ENCODE results near the gene RTN4RL1.

RTN4RL1 gene

DNA sequence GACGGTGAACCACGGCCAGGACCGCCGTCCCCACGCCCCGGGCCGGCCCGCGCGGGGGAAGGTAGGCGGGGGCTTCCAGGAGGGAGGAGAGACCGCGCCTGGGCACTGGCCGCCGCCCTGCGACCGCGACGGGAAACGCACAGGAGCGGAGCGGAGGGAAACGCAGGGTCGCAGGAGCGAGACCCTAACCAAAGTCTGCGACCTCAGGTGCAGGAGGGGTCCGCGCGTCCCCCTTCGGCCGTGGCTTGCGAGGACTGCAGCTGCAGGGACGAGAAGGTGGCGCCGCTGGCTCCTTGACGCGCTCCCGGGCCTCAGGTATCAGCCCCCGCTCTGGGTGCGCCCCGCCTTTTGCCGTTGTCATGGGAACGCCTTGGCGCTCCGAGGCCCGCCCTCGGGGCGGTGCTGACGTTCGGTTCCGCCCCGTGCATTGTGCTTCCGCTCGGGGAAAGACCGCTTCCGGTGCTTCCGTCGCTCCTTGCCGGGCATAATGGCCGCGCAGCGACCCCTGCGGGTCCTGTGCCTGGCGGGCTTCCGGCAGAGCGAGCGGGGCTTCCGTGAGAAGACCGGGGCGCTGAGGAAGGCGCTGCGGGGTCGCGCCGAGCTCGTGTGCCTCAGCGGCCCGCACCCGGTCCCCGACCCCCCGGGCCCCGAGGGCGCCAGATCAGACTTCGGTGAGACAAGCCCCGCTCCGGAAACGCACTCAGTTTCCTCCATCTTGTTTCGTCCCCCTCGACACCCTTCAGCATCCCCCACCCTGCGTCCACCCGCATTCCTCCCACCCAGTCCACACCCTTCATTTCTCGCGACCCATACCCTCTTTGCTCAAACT lies 16.6 kb upstream of the RTN4RL1 start, which contains the start of gene OVCA2:
Gene OVCA2 (plus strand): TSS at position 462 of the 829 bp plus-strand sequence. CDS start 26 bp downstream, at position 488.
- H3K36me3 Mint-ChIP-seq, result peaks cover 36% of the 10 kb centered on the region
- peak within 1 kb of the TSS; percentile 96 for H3K27ac Mint-ChIP-seq
- no peaks in the 10 kb centered on the region for H3K27me3 Mint-ChIP-seq
- peak within 1 kb of the TSS; percentile 97 for H3K4me3 Mint-ChIP-seq
- H3K4me1 Mint-ChIP-seq, result peaks cover 16% of the 10 kb centered on the region
- peak; percentile 98 for ATAC-seq
- no peaks in the 10 kb centered on the region for H3K9me3 Mint-ChIP-seq

DNA sequence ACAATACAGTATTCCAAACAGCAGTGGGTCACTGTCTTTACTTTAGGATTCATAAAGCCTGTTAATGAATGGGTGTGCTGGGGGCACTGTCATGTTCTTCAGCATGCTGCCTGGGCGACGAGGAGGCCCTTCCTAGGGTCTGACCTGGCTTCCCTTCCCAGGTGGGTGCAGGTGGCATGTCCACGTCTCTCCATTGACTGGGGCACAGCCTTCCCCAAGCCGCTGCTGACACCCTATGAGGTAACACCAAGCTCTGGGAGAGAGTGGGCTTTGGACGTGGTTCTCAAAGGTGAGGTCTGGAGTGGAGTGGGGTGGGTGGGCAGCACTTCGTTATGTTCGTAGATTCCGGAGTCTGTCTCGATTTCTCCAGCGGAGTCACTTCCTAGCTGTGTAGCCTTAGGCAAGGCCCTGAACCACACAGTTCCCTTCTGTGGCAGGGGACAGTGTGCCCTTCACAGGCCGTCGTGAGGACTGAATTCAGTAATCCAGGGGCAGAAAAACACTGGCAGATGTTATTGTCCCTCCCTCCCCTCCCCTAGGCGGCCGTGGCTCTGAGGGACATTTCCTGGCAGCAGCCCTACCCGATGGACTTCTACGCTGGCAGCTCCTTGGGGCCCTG lies 15.9 kb upstream of the RTN4RL1 start:
- peak overlapping the region; percentile 97 for H3K4me3 Mint-ChIP-seq
- H3K27me3 Mint-ChIP-seq, result no peaks in the 10 kb centered on the region
- no peak overlapping the region for H3K27ac Mint-ChIP-seq
- H3K9me3 Mint-ChIP-seq, result no peaks in the 10 kb centered on the region
- ATAC-seq, result no peak
- peaks cover 43% of the 10 kb centered on the region for H3K36me3 Mint-ChIP-seq
- H3K4me1 Mint-ChIP-seq, result peaks cover 16% of the 10 kb centered on the region

DNA sequence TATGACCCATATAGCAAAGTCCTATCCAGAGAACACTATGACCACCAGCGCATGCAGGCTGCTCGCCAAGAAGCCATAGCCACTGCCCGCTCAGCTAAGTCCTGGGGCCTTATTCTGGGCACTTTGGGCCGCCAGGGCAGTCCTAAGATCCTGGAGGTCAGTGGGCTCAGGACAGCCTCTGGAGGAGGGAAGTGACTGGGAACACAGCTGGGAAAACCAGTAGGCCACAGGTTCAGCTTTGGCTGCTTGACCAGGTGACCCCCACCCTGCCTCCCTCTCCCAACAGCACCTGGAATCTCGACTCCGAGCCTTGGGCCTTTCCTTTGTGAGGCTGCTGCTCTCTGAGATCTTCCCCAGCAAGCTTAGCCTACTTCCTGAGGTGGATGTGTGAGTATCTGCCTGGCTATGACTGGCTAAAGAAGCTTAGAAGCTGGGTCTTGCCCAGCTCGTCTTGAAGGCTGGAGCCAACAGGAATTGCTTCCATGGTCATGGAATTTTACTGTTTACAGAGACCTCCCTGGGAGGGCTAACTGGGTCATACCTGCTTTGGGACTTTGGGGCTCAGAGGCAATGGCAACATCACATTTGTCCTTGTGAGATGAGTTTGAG lies 15.2 kb upstream of the RTN4RL1 start:
- Mint-ChIP-seq H3K27ac (no peak overlapping the region), H3K27me3 (no peaks in the 10 kb centered on the region), H3K36me3 (peaks cover 45% of the 10 kb centered on the region), H3K4me3 (no peak overlapping the region), H3K4me1 (peaks cover 16% of the 10 kb centered on the region), H3K9me3 (no peaks in the 10 kb centered on the region)
- no peak for ATAC-seq

DNA sequence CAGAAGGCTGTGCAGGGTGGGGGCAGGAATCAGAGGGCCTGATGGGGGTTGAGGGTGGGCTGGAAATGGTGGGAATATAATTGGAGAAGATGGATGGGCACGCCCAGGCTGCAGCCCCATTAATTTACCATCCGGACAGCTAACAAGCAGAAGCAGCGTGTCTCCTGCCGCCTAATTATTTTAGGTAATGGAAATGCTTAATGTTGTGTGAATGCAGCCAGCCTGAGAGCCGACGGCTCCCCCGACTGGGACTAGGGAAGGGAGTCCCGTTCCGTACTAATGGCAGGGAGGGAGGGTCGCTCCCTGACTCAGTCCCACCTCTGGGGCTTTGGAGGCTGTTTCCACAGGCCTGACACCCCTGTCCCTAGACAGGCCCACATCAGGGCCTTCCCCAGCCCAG lies 12.0 kb upstream of the RTN4RL1 start:
- Mint-ChIP-seq H3K4me3 (no peak overlapping the region), H3K36me3 (peaks cover 27% of the 10 kb centered on the region), H3K4me1 (peaks cover 17% of the 10 kb centered on the region), H3K9me3 (no peaks in the 10 kb centered on the region), H3K27me3 (no peaks in the 10 kb centered on the region), H3K27ac (no peak overlapping the region)
- no peak for ATAC-seq

DNA sequence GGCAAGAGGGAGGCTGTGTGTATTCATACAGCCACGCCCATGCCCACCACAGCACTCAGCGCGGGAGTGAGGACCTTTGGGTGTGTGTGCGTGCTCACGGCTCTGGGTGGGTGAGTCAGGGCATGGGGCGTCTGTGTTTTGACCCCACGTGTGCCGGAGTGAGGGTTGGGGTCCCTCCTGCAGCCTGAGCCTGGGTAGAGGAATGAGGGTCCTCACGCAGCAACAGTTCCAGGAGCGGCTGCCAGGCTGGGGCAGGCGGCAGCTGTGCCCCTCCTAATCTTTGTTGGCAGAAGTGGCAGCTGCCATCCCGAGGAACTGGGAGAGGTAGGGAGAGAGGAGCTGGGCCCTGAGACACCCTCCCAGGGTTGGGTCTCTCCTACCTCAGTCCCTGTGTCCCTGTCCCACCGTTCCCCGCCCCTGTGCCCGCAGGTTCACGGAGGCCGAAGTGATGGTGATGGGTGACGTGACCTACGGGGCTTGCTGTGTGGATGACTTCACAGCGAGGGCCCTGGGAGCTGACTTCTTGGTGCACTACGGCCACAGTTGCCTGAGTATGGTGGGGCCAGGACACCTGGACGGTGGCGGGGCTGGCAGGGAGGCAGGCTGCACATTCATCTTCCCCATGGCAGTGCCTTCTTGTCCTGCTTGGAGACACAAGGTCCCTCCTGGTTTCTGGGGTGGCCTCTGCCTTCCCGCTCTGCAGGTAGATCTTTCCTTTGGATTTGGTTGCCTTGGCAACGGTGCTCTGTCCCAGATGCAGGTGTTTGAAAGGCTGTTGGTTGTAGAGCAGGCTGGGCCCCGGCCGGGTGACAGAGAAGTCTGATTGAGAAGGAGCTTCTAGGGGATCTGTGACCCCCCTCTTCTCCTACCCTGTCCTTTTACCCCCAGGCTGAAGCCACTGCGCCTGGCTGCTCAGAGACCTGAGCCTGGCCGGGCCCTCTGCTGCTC lies 10.7 kb upstream of the RTN4RL1 start:
- H3K27ac Mint-ChIP-seq, result no peak overlapping the region
- peaks cover 18% of the 10 kb centered on the region for H3K4me1 Mint-ChIP-seq
- ATAC-seq, result no peak
- peaks cover 23% of the 10 kb centered on the region for H3K36me3 Mint-ChIP-seq
- H3K27me3 Mint-ChIP-seq, result no peaks in the 10 kb centered on the region
- no peaks in the 10 kb centered on the region for H3K9me3 Mint-ChIP-seq
- H3K4me3 Mint-ChIP-seq, result no peak overlapping the region

DNA sequence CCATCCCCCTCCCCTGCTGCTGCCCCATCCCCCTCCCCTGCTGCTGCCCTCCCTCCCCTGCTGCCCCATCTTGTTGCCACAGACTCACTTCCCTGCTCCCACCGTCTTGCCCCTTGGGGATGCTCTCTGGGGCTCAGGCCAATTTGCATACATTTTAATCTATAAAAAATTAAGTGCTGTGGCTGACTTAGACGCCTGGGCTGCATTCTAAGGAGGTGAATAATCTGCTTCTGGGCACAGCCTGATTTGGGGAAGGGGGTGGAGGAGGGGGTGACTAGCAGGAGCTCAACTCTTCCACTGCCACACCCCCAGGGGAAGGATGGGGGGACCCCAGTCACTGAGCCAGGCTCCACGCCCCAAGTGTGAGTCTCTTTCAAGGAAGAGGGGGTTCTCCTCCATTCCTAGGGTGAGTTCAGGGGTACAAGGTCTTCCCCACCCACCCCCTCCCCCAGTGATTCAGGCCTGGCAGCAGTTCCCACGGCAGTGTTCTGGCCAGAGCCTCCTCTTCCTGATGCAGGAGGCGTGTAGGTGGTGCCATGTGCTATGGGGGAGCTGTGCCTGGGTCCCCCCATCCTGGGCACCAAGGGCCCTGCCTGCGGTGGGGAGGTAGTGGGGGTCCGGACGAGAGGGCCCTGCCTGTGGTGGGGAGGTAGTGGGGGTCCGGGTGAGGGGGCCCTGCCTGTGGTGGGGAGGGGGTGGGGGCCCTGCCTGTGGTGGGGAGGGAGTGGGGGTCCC lies 9.8 kb upstream of the RTN4RL1 start:
- Mint-ChIP-seq H3K36me3 (peaks cover 23% of the 10 kb centered on the region), H3K4me1 (peaks cover 21% of the 10 kb centered on the region), H3K27me3 (no peaks in the 10 kb centered on the region), H3K27ac (no peak overlapping the region), H3K4me3 (no peak overlapping the region), H3K9me3 (no peaks in the 10 kb centered on the region)
- ATAC-seq, result peak; percentile 39

DNA sequence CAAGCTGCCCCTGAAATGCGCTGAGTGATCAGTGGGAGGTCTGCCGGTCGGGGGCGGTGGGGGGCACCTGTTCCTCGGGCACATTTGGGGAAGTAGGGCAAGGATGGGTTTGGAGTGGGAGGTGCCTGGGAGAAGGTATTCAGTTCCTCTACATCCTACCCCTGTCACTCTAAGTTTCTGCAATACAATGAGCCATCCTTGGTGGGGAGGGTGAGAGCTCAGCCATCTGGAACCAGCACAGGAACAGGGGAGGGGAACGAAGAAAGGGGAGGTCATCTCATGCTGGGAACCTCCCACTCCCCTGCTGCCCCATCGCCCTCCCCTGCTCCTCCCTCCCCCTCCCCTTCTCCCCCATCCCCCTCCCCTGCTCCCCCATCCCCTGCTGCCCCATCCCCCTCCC lies 9.0 kb upstream of the RTN4RL1 start:
- Mint-ChIP-seq H3K4me3 (no peak overlapping the region), H3K27ac (peak overlapping the region; percentile 27), H3K9me3 (no peaks in the 10 kb centered on the region), H3K4me1 (peaks cover 28% of the 10 kb centered on the region), H3K27me3 (peaks cover under 1% of the 10 kb centered on the region), H3K36me3 (peaks cover 23% of the 10 kb centered on the region)
- ATAC-seq, result no peak

DNA sequence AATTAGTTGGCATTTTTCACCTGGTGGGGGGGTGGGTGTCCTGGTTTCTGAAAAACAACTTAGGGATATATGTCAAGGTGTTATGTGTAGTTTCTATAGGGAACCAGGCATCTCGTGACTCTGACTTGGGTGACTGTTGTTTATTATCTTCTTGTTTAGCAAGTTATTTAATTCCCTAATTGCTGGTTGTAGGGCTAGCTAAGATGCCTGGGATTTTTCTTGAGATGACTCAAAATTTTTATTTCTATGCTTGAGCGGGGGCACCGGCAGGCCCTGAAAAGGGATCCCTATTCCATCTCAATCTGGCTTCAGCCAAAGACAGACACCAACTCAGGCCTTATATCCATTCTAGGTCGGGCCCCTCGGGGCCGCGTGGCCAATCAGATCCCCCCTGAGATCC lies 8.0 kb upstream of the RTN4RL1 start:
- ATAC-seq, result no peak
- Mint-ChIP-seq H3K36me3 (peaks cover 15% of the 10 kb centered on the region), H3K4me3 (no peak overlapping the region), H3K4me1 (peaks cover 28% of the 10 kb centered on the region), H3K27me3 (peaks cover 10% of the 10 kb centered on the region), H3K9me3 (no peaks in the 10 kb centered on the region), H3K27ac (no peak overlapping the region)

DNA sequence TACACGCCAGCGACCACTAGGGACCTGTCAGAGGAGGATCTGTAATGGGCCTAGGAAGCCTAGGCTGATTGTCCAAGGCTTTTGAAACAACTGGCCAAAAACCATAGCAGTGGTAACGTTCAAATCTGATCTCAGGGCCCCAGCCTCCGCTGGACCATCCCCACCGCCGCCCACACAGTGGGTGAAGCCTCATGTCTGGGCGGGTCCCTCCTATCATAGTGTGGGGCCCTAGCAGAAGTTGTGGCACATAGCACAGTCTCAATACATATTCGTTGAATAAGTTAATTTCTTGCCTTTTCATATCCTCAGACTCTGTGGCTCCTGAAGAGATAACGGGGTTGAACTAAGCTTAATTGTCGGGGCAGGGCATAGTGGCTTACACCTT lies 5.6 kb upstream of the RTN4RL1 start:
- Mint-ChIP-seq H3K4me3 (peak overlapping the region; percentile 96), H3K4me1 (peaks cover 35% of the 10 kb centered on the region), H3K9me3 (no peaks in the 10 kb centered on the region), H3K27ac (peak overlapping the region; percentile 89), H3K36me3 (no peaks in the 10 kb centered on the region), H3K27me3 (peaks cover 34% of the 10 kb centered on the region)
- peak; percentile 29 for ATAC-seq

DNA sequence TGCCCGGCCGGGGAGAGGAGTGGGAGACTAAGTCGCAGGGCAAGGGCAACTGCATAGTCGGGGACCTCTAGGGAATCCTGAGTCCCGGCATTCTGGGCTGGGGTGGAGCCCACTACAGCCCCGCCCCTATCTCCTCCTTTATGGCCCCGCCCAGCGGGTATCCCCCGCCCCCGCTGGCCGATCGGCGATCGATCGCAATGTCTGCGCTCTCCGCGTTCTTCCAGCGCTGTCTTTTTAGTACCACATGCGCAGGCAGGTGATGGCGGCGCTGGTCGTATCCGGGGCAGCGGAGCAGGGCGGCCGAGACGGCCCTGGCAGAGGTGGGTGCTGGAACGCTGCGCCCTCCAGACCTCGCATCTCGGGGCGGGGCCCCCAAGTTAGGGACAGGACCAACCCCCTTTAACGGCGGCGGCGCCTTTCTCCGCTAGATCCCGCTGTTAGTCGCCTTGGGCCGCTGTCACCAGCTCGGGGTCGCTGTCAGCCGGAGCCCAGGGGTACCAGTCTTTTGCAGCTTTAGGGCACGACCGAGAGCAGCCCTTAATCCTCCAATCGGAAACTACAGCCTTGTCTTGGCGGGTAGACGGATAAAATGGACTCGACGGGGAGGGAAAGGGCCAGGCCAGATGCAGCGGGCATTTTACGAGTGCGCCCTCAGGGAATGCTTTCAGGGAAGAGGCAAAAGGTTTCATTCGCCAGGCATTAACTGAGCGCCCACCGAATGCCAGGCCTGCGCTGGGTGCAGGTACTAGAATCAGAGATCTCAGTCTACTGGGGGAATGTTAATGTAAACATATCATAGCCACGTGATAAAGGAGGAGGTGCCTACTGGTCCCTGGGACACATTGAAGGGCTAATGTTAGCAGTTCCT lies 5.0 kb upstream of the RTN4RL1 start, which contains the start of gene DPH1:
Gene DPH1 (plus strand): TSS at position 243 of the 868 bp plus-strand sequence. CDS start 17 bp downstream, at position 260.
- H3K4me1 Mint-ChIP-seq, result peaks cover 39% of the 10 kb centered on the region
- peak; percentile 92 for ATAC-seq
- no peaks in the 10 kb centered on the region for H3K9me3 Mint-ChIP-seq
- H3K4me3 Mint-ChIP-seq, result peak within 1 kb of the TSS; percentile 96
- H3K36me3 Mint-ChIP-seq, result no peaks in the 10 kb centered on the region
- H3K27me3 Mint-ChIP-seq, result peaks cover 40% of the 10 kb centered on the region
- H3K27ac Mint-ChIP-seq, result peak within 1 kb of the TSS; percentile 89

DNA sequence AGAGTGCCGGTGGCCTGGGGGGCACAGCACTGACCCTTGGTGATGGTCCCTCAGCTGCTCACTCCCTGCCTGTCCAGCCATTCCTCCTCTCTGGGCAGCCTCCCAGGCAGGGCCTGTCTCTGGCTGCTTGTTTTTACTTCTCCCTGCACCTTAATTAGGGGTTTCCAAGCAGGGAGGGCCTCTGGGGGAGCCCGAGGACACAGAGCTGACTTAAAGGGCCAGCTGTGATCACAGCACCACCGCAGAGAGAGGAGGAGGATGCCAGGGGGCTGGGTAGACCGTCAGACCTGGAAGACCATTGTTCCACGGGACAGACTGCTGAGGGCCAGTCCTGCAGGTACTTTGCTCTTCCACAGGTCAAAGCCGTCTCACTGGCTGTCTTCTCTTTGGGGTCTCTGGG lies 3.6 kb upstream of the RTN4RL1 start:
- Mint-ChIP-seq H3K27ac (no peak overlapping the region), H3K9me3 (no peaks in the 10 kb centered on the region), H3K36me3 (no peaks in the 10 kb centered on the region), H3K4me3 (no peak overlapping the region), H3K27me3 (peaks cover 40% of the 10 kb centered on the region), H3K4me1 (peaks cover 35% of the 10 kb centered on the region)
- ATAC-seq, result no peak

DNA sequence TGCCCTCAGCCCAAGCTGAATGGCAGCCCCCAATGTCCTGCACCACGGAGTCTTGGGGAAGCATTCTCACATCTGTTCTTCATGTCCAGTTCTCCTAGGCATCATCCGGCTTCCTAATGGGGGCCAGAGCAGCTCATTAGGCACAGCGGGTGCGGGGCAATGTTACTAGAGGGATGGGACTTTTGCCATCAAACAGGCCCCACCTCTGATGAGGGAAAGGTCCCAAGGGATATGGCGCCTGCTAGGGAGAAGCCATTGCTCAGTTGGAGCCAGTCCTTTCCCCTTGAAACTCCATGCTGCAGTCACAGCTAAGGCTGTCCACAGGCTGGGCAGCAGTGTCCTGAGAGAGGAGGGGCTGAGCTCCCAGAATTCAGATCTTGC lies 3.1 kb upstream of the RTN4RL1 start:
- no peaks in the 10 kb centered on the region for H3K9me3 Mint-ChIP-seq
- H3K36me3 Mint-ChIP-seq, result no peaks in the 10 kb centered on the region
- H3K4me3 Mint-ChIP-seq, result no peak overlapping the region
- H3K27ac Mint-ChIP-seq, result no peak overlapping the region
- H3K27me3 Mint-ChIP-seq, result peaks cover 40% of the 10 kb centered on the region
- ATAC-seq, result no peak
- H3K4me1 Mint-ChIP-seq, result peaks cover 34% of the 10 kb centered on the region

DNA sequence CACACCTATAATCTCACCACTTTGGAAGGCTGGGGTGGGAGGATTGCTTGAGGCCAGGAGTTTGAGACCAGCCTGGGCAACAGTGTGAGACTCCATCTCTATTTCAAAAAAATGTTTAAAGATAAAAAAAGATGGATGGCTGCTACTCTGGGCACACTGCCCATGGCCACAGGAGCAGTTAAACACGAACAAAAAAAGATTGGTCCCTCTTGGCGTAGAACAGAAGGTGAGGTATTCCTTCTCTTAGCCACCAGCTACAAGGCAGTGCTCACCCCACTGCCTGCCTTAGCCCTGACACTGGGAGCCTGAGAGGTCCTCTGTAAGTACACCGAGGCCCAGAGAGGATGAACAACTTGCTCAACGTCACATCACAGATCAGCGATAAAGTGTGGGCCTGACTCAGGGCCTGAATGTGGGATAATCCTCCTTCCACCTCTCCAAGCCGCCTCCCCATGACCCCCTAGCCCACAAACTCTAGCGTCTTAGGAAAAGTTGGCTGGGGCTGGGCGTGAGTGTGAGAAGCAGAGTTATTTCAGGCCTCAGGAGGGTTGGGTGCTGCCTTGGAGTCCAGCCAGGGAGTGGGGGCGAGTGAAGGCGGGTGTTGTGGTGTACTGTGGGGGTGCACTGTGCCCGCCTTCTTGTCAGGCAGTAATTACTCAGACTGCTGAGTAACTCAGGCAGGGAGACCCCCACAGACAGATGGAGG lies 2.5 kb upstream of the RTN4RL1 start:
- Mint-ChIP-seq H3K4me3 (no peak overlapping the region), H3K4me1 (peaks cover 34% of the 10 kb centered on the region)

More for the DNA sequence above, 2.5 kb upstream of the RTN4RL1 start:
- Mint-ChIP-seq H3K27ac (no peak overlapping the region), H3K9me3 (no peaks in the 10 kb centered on the region), H3K27me3 (peaks cover 44% of the 10 kb centered on the region), H3K36me3 (no peaks in the 10 kb centered on the region)
- ATAC-seq, result no peak
